Uterine smooth muscle cell (primary cell): Measurements from ENCODE around the gene URGCP. TPM values are rescaled to one million over a fixed set of nuclear protein-coding genes. Genes with fewer than 3 reads are reported as not detected.

Source experiments
- total RNA-seq: library from RNA; depleted of rRNA; stranded (reverse); fragments of >200 nt; gene quantifications from 2 replicates; pipeline ENCODE4 v1.2.3, GENCODE V29; 2014

URGCP gene
- total RNA-seq: 35.0 and 38.2 TPM in 2 replicates

GRCh38 chr7:43906331-43907010, at the start of gene URGCP:
Gene URGCP (minus strand): TSS chr7:43906596. CDS start chr7:43906575, 21 bp downstream.

GRCh38 chr7:43925984-43926797, 19.8 kb upstream of the URGCP start, which contains the start of gene UBE2D4:
Gene UBE2D4 (plus strand): TSS chr7:43926436. CDS start chr7:43926533, 97 bp downstream.

DNA sequence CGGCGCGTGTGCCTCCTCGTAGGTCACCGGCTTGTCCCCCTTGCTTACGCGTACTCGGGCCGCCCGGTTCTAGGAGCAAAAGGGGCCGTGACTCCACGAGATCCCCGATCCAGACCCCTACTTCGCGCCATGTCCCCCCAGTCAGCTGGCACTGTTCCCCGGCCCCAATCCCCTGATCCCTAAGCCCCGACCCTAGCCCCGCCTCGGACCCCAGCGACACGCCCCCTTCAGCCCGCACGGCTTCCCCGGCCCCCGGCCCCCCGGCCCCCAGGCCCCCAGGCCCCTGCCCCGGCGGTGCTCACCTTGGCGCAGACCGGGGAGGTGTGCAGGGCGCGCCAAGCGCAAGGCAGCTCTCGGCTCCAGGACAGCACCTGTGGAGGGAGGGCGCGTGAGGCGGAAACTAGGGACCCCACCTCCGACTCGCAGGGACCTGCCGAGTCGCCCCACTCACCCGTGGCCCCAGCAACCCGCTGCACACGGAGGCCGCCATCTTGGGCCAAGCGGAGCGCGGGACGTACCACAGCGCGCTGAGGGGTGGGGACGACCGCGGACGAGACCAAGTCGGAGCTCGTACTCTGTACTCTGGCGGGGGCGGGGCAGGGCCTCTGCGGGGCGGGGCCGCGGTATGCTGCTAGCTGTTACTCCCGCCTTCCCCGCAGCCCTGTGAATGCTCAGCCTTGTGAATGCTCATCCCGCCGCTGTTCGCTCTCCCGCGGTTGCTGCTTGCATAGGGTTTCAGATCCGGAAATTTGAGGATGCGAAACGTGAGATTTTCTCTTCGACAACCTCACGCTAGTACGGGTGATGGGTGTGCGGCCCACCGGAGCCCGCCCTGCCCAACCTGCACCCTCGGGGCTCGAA, 37.2 kb downstream of the URGCP start, which contains the start of gene MRPS24:
TSS of gene MRPS24 (minus strand) at position 512 of the 861 bp plus-strand sequence. CDS start at position 490, 22 bp downstream.

Other genes with a start within 250 kb of the URGCP start
- gene COA1, start 177.1 kb downstream of the URGCP start, total RNA-seq: 50.2 and 73.8 TPM in 2 replicates
- gene BLVRA, start 147.9 kb downstream of the URGCP start, total RNA-seq: 70.1 and 72.9 TPM in 2 replicates
- 99.5 and 111 TPM in 2 replicates for gene MRPS24, start 37.1 kb downstream of the URGCP start, total RNA-seq
- gene UBE2D4, start 19.8 kb upstream of the URGCP start, total RNA-seq: 4.8 and 5.5 TPM in 2 replicates
- gene SPDYE1, start 91.3 kb upstream of the URGCP start, total RNA-seq: not detected in 2 replicates
- gene DBNL, start 138.1 kb upstream of the URGCP start, total RNA-seq: 160 and 204 TPM in 2 replicates
- gene PGAM2, start 159.0 kb upstream of the URGCP start, total RNA-seq: 0.33 and 0.37 TPM in 2 replicates
- gene POLM, start 175.9 kb upstream of the URGCP start, total RNA-seq: 16.9 and 23.5 TPM in 2 replicates
- gene AEBP1, start 197.7 kb upstream of the URGCP start, total RNA-seq: 62.5 and 165 TPM in 2 replicates
- 95.3 and 141 TPM in 2 replicates for gene POLD2, start 217.0 kb upstream of the URGCP start, total RNA-seq
- not detected in 2 replicates for gene MYL7, start 234.7 kb upstream of the URGCP start, total RNA-seq